WTC11 (cell line): ENCODE data around the gene PLXDC2. TPM values are rescaled to one million over a fixed set of nuclear protein-coding genes. Genes with fewer than 3 reads are reported as not detected.

ENCODE experiments used
- ATAC-seq: fragments of 200-7000 bp; cut with Tn5 transposase; 2 replicates; pipeline ENCODE4 v1.10.0; 2021; ENCODE audit warnings: mild to moderate bottlenecking, moderate library complexity
- CTCF ChIA-PET: fragments of 300-600 bp; sonication (Branson Sonifier 250); formaldehyde crosslinking; loops from one replicate; lab custom pipeline; 2021; ENCODE audit warnings: antibody characterized with exemption; lab: Charles Lee
- POLR2A ChIA-PET: fragments of 350-600 bp; sonication (Branson Sonifier 250); formaldehyde crosslinking; loops from one replicate; lab custom pipeline; 2021; ENCODE audit warnings: antibody characterized with exemption; lab: Charles Lee
- DNase-seq: peaks from one replicate; pipeline ENCODE4 v3.0.0; 2021; ENCODE audit warnings: low spot score
- H3K27ac Mint-ChIP-seq: 2 replicates; pipeline ENCODE4 v1.8.0; 2021; ENCODE audit warnings: mixed read lengths
- H3K27me3 Mint-ChIP-seq: 2 replicates; pipeline ENCODE4 v1.8.0; 2021; ENCODE audit warnings: low read depth, mild to moderate bottlenecking, moderate library complexity, mixed read lengths
- H3K36me3 Mint-ChIP-seq: 2 replicates; pipeline ENCODE4 v1.8.0; 2021; ENCODE audit warnings: mixed read lengths
- H3K4me1 Mint-ChIP-seq: 2 replicates; pipeline ENCODE4 v1.8.0; 2022; ENCODE audit warnings: mixed read lengths
- H3K4me3 Mint-ChIP-seq: 2 replicates; pipeline ENCODE4 v1.8.0; 2021; ENCODE audit warnings: mild to moderate bottlenecking, moderate library complexity, mixed read lengths
- H3K9me3 Mint-ChIP-seq: 2 replicates; pipeline ENCODE4 v1.8.0; 2021; ENCODE audit warnings: mixed read lengths
- CBFB ChIP-seq: sonication (generic); formaldehyde crosslinking; IDR thresholded peaks from 2 replicates; pipeline ENCODE4 v1.8.1; 2022; ENCODE audit warnings: mild to moderate bottlenecking, low read depth, missing genetic modification reagents
- CREB1 ChIP-seq: sonication (generic); formaldehyde crosslinking; IDR thresholded peaks from 2 replicates; pipeline ENCODE4 v1.8.0; 2023; ENCODE audit warnings: mild to moderate bottlenecking, missing genetic modification reagents
- CREM ChIP-seq: sonication (generic); formaldehyde crosslinking; IDR thresholded peaks from 2 replicates; pipeline ENCODE4 v1.8.1; 2022; ENCODE audit warnings: mild to moderate bottlenecking, missing genetic modification reagents, moderate library complexity
- ETV6 ChIP-seq: sonication (generic); formaldehyde crosslinking; IDR thresholded peaks from 2 replicates; pipeline ENCODE4 v1.8.1; 2022; ENCODE audit warnings: mild to moderate bottlenecking, missing genetic modification reagents
- FOXJ3 ChIP-seq: sonication (generic); formaldehyde crosslinking; IDR thresholded peaks from 2 replicates; pipeline ENCODE4 v1.9.0; 2021; ENCODE audit warnings: missing genetic modification reagents, mild to moderate bottlenecking, borderline replicate concordance
- GABPB1 ChIP-seq: sonication (generic); formaldehyde crosslinking; IDR thresholded peaks from 2 replicates; pipeline ENCODE4 v1.8.1; 2023; ENCODE audit warnings: mild to moderate bottlenecking, missing genetic modification reagents
- JUN ChIP-seq: sonication (generic); formaldehyde crosslinking; IDR thresholded peaks from 2 replicates; pipeline ENCODE4 v1.8.0; 2023; ENCODE audit warnings: mild to moderate bottlenecking, missing genetic modification reagents
- NFATC4 ChIP-seq: fragments of 250-450 bp; sonication (Bioruptor Pico); IDR thresholded peaks from 2 replicates; pipeline ENCODE4 v1.9.0; 2021; ENCODE audit warnings: mild to moderate bottlenecking
- RORB ChIP-seq: fragments of 250-450 bp; sonication (Bioruptor Pico); IDR thresholded peaks from 2 replicates; pipeline ENCODE4 v1.9.0; 2021; ENCODE audit warnings: mild to moderate bottlenecking
- SMAD3 ChIP-seq: sonication (generic); formaldehyde crosslinking; IDR thresholded peaks from 2 replicates; pipeline ENCODE4 v1.8.0; 2022; ENCODE audit warnings: missing genetic modification reagents, mild to moderate bottlenecking, borderline replicate concordance
- SMAD4 ChIP-seq: sonication (generic); formaldehyde crosslinking; IDR thresholded peaks from 2 replicates; pipeline ENCODE4 v1.8.0; 2022; ENCODE audit warnings: mild to moderate bottlenecking, missing genetic modification reagents
- TEAD4 ChIP-seq: sonication (generic); formaldehyde crosslinking; IDR thresholded peaks from 2 replicates; pipeline ENCODE4 v1.8.0; 2022; ENCODE audit warnings: mild to moderate bottlenecking, missing genetic modification reagents
- ZNF671 ChIP-seq: fragments of 250-450 bp; sonication (Bioruptor Pico); IDR thresholded peaks from 2 replicates; pipeline ENCODE4 v1.8.0; 2021; ENCODE audit warnings: mild to moderate bottlenecking
- total RNA-seq: library from RNA; stranded (reverse); gene quantifications from 3 replicates; pipeline ENCODE4 v1.2.3, GENCODE V29; 2021
- TF ChIP-seq, protein P1 (sequence below): sonication (generic); formaldehyde crosslinking; IDR thresholded peaks from 2 replicates; pipeline ENCODE4 v1.8.1; 2023; ENCODE audit warnings: mild to moderate bottlenecking, missing genetic modification reagents, borderline replicate concordance
- TF ChIP-seq, protein P2 (sequence below): sonication (generic); formaldehyde crosslinking; IDR thresholded peaks from 2 replicates; pipeline ENCODE4 v1.8.0; 2022; ENCODE audit warnings: mild to moderate bottlenecking, missing genetic modification reagents
- TF ChIP-seq, protein P3 (sequence below): fragments of 250-450 bp; sonication (Bioruptor Pico); IDR thresholded peaks from 2 replicates; pipeline ENCODE4 v1.9.0; 2021; ENCODE audit warnings: mild to moderate bottlenecking, borderline replicate concordance
- TF ChIP-seq, protein P4 (sequence below): sonication (generic); formaldehyde crosslinking; IDR thresholded peaks from 2 replicates; pipeline ENCODE4 v1.8.0; 2023; ENCODE audit warnings: missing genetic modification reagents, mild to moderate bottlenecking, borderline replicate concordance
- TF ChIP-seq, protein P5 (sequence below): sonication (generic); formaldehyde crosslinking; IDR thresholded peaks from 2 replicates; pipeline ENCODE4 v1.8.1; 2023; ENCODE audit warnings: mild to moderate bottlenecking, missing genetic modification reagents

Gene PLXDC2
- total RNA-seq, 1 experiment from 2014 or later: 31.7 TPM

DNA sequence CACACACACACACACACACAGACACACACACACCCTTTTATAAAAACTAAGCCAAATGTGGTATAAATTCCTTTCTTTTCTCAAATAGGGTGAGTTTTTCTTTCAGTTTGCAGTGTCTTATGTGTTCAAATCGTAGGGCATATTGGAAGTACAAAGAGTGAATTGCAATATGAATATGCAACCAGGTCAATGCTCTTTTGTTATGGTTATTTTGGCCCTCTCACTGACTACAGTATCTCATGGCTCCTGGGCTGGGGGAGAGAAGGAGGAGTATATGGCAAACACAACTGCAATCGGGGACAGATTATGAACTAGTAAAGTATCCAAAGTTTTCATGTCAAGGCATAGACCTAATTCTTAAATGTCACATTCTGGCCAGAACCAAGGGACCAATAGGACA lies 301.9 kb downstream of the PLXDC2 start (continued):
- TF ChIP-seq, protein P1, sequence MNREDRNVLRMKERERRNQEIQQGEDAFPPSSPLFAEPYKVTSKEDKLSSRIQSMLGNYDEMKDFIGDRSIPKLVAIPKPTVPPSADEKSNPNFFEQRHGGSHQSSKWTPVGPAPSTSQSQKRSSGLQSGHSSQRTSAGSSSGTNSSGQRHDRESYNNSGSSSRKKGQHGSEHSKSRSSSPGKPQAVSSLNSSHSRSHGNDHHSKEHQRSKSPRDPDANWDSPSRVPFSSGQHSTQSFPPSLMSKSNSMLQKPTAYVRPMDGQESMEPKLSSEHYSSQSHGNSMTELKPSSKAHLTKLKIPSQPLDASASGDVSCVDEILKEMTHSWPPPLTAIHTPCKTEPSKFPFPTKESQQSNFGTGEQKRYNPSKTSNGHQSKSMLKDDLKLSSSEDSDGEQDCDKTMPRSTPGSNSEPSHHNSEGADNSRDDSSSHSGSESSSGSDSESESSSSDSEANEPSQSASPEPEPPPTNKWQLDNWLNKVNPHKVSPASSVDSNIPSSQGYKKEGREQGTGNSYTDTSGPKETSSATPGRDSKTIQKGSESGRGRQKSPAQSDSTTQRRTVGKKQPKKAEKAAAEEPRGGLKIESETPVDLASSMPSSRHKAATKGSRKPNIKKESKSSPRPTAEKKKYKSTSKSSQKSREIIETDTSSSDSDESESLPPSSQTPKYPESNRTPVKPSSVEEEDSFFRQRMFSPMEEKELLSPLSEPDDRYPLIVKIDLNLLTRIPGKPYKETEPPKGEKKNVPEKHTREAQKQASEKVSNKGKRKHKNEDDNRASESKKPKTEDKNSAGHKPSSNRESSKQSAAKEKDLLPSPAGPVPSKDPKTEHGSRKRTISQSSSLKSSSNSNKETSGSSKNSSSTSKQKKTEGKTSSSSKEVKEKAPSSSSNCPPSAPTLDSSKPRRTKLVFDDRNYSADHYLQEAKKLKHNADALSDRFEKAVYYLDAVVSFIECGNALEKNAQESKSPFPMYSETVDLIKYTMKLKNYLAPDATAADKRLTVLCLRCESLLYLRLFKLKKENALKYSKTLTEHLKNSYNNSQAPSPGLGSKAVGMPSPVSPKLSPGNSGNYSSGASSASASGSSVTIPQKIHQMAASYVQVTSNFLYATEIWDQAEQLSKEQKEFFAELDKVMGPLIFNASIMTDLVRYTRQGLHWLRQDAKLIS (CRISPR knock-in tag): no peak
- no peak for TF ChIP-seq CBFB (CRISPR knock-in tag)
- TF ChIP-seq, protein P2, sequence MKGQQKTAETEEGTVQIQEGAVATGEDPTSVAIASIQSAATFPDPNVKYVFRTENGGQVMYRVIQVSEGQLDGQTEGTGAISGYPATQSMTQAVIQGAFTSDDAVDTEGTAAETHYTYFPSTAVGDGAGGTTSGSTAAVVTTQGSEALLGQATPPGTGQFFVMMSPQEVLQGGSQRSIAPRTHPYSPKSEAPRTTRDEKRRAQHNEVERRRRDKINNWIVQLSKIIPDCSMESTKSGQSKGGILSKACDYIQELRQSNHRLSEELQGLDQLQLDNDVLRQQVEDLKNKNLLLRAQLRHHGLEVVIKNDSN (CRISPR knock-in tag): no peak

DNA sequence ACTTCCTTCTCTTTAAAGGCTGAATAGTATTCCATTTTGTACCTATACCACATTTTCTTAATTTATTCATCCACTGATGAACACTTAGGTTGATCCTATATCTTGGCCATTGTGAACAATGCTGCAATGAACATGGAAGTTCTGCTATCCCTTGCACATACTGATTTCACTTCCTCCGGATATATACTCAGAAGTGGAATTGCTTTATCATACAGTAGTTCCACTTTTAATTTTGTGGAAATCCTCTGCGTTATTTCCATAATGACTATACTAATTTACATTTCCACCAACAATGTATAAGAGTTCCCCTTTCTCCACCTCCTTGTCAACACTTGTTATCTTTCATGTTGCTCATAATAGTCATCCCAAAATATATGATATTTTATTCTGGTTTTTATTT lies 312.6 kb downstream of the PLXDC2 start:
- Mint-ChIP-seq H3K9me3 (peaks cover 37% of the 10 kb centered on the region), H3K36me3 (peaks cover 32% of the 10 kb centered on the region), H3K4me3 (no peak overlapping the region), H3K27me3 (peaks cover 4% of the 10 kb centered on the region), H3K27ac (no peak overlapping the region), H3K4me1 (peaks cover 1% of the 10 kb centered on the region)
- ChIA-PET CTCF (no interaction called here), POLR2A (no interaction called here)
- ATAC-seq (no peak), DNase-seq (no peak)
- TF ChIP-seq CREB1: no peak
- TF ChIP-seq SMAD3: no peak
- TF ChIP-seq, protein P3, sequence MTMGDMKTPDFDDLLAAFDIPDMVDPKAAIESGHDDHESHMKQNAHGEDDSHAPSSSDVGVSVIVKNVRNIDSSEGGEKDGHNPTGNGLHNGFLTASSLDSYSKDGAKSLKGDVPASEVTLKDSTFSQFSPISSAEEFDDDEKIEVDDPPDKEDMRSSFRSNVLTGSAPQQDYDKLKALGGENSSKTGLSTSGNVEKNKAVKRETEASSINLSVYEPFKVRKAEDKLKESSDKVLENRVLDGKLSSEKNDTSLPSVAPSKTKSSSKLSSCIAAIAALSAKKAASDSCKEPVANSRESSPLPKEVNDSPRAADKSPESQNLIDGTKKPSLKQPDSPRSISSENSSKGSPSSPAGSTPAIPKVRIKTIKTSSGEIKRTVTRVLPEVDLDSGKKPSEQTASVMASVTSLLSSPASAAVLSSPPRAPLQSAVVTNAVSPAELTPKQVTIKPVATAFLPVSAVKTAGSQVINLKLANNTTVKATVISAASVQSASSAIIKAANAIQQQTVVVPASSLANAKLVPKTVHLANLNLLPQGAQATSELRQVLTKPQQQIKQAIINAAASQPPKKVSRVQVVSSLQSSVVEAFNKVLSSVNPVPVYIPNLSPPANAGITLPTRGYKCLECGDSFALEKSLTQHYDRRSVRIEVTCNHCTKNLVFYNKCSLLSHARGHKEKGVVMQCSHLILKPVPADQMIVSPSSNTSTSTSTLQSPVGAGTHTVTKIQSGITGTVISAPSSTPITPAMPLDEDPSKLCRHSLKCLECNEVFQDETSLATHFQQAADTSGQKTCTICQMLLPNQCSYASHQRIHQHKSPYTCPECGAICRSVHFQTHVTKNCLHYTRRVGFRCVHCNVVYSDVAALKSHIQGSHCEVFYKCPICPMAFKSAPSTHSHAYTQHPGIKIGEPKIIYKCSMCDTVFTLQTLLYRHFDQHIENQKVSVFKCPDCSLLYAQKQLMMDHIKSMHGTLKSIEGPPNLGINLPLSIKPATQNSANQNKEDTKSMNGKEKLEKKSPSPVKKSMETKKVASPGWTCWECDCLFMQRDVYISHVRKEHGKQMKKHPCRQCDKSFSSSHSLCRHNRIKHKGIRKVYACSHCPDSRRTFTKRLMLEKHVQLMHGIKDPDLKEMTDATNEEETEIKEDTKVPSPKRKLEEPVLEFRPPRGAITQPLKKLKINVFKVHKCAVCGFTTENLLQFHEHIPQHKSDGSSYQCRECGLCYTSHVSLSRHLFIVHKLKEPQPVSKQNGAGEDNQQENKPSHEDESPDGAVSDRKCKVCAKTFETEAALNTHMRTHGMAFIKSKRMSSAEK (CRISPR knock-in tag): no peak
- no peak for TF ChIP-seq ZNF671
- TF ChIP-seq, protein P1 (CRISPR knock-in tag): no peak
- TF ChIP-seq, protein P4, sequence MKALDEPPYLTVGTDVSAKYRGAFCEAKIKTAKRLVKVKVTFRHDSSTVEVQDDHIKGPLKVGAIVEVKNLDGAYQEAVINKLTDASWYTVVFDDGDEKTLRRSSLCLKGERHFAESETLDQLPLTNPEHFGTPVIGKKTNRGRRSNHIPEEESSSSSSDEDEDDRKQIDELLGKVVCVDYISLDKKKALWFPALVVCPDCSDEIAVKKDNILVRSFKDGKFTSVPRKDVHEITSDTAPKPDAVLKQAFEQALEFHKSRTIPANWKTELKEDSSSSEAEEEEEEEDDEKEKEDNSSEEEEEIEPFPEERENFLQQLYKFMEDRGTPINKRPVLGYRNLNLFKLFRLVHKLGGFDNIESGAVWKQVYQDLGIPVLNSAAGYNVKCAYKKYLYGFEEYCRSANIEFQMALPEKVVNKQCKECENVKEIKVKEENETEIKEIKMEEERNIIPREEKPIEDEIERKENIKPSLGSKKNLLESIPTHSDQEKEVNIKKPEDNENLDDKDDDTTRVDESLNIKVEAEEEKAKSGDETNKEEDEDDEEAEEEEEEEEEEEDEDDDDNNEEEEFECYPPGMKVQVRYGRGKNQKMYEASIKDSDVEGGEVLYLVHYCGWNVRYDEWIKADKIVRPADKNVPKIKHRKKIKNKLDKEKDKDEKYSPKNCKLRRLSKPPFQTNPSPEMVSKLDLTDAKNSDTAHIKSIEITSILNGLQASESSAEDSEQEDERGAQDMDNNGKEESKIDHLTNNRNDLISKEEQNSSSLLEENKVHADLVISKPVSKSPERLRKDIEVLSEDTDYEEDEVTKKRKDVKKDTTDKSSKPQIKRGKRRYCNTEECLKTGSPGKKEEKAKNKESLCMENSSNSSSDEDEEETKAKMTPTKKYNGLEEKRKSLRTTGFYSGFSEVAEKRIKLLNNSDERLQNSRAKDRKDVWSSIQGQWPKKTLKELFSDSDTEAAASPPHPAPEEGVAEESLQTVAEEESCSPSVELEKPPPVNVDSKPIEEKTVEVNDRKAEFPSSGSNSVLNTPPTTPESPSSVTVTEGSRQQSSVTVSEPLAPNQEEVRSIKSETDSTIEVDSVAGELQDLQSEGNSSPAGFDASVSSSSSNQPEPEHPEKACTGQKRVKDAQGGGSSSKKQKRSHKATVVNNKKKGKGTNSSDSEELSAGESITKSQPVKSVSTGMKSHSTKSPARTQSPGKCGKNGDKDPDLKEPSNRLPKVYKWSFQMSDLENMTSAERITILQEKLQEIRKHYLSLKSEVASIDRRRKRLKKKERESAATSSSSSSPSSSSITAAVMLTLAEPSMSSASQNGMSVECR (CRISPR knock-in tag): no peak
- no peak for TF ChIP-seq RORB (CRISPR knock-in tag)
- no peak for TF ChIP-seq JUN (CRISPR knock-in tag)
- TF ChIP-seq NFATC4 (CRISPR knock-in tag): no peak
- no peak for TF ChIP-seq CREM
- TF ChIP-seq, protein P5, sequence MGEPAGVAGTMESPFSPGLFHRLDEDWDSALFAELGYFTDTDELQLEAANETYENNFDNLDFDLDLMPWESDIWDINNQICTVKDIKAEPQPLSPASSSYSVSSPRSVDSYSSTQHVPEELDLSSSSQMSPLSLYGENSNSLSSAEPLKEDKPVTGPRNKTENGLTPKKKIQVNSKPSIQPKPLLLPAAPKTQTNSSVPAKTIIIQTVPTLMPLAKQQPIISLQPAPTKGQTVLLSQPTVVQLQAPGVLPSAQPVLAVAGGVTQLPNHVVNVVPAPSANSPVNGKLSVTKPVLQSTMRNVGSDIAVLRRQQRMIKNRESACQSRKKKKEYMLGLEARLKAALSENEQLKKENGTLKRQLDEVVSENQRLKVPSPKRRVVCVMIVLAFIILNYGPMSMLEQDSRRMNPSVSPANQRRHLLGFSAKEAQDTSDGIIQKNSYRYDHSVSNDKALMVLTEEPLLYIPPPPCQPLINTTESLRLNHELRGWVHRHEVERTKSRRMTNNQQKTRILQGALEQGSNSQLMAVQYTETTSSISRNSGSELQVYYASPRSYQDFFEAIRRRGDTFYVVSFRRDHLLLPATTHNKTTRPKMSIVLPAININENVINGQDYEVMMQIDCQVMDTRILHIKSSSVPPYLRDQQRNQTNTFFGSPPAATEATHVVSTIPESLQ: no peak
- no peak for TF ChIP-seq TEAD4
- TF ChIP-seq ETV6 (CRISPR knock-in tag): no peak
- TF ChIP-seq GABPB1: no peak
- no peak for TF ChIP-seq SMAD4
- TF ChIP-seq FOXJ3 (CRISPR knock-in tag): no peak
